IMR-90 (cell line): ENCODE results near the gene GLRA2.

Experiments used
- BHLHE40 ChIP-seq: fragments of 150-350 bp; IDR thresholded peaks from 2 replicates; pipeline ENCODE4 v1.6.1; 2016; ENCODE audit warnings: mild to moderate bottlenecking, low read depth, low read length
- CHD1 ChIP-seq: IDR thresholded peaks from 2 replicates; pipeline ENCODE4 v1.6.1; 2012; ENCODE audit warnings: low read depth, low read length, improper control_type of control experiment
- MXI1 ChIP-seq: IDR thresholded peaks from 2 replicates; pipeline ENCODE4 v1.6.1; 2012; ENCODE audit warnings: low read depth, mild to moderate bottlenecking, low read length, moderate library complexity, borderline replicate concordance
- TF ChIP-seq, protein P1 (sequence below): conservative IDR thresholded peaks from 2 replicates; pipeline ENCODE4 v1.5.1; 2012; ENCODE audit warnings: mild to moderate bottlenecking, low read depth, low read length, improper control_type of control experiment
- TF ChIP-seq, protein P2 (sequence below): fragments of 150-350 bp; IDR thresholded peaks from 2 replicates; pipeline ENCODE4 v1.6.1; 2017; ENCODE audit warnings: mild to moderate bottlenecking, antibody characterized with exemption, low read length, low read depth

DNA sequence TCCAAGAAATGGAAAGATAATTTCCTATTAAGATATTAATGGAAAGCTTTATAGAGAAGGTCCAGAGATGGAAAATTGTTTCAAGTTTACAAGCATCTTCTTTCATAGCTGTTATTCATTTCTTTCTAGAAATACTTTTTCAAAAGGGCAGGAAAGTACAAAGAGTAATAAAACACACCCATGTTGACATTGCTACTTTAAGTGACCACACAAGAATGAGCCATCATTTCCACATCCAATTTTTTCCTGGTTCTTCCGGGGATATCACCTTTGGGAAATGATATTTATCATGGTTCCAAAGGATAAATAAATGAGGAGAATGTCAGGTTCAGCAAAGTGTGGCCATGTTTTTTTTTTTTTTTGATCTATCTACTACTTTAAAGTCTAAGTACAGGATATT is 4.5 kb downstream of the GLRA2 start:
- TF ChIP-seq, protein P1, sequence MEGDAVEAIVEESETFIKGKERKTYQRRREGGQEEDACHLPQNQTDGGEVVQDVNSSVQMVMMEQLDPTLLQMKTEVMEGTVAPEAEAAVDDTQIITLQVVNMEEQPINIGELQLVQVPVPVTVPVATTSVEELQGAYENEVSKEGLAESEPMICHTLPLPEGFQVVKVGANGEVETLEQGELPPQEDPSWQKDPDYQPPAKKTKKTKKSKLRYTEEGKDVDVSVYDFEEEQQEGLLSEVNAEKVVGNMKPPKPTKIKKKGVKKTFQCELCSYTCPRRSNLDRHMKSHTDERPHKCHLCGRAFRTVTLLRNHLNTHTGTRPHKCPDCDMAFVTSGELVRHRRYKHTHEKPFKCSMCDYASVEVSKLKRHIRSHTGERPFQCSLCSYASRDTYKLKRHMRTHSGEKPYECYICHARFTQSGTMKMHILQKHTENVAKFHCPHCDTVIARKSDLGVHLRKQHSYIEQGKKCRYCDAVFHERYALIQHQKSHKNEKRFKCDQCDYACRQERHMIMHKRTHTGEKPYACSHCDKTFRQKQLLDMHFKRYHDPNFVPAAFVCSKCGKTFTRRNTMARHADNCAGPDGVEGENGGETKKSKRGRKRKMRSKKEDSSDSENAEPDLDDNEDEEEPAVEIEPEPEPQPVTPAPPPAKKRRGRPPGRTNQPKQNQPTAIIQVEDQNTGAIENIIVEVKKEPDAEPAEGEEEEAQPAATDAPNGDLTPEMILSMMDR = no peak
- TF ChIP-seq, protein P2, sequence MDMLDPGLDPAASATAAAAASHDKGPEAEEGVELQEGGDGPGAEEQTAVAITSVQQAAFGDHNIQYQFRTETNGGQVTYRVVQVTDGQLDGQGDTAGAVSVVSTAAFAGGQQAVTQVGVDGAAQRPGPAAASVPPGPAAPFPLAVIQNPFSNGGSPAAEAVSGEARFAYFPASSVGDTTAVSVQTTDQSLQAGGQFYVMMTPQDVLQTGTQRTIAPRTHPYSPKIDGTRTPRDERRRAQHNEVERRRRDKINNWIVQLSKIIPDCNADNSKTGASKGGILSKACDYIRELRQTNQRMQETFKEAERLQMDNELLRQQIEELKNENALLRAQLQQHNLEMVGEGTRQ = no peak
- TF ChIP-seq BHLHE40 (no peak), MXI1 (no peak), CHD1 (no peak)
